Breast epithelium (tissue), 4 donors: ENCODE results near the gene ZSCAN5A. TPM values are rescaled to one million over a fixed set of nuclear protein-coding genes. Genes with fewer than 3 reads are reported as not detected.
"Not testable (repeated sequence)": the region's sequence is repeated elsewhere in the genome, so short reads cannot be mapped to it uniquely, and the experiment has no call there.

Experiments used
- DNase-seq, 2 donors: peaks; one replicate each; pipeline ENCODE4 v3.0.0-alpha.2; 2019; ENCODE audit warnings: low spot score in 2 of 2
- H3K27ac ChIP-seq, 2 donors: fragments of 200-600 bp; sonication (generic) in 1 of 2; one replicate each; pipeline ENCODE4 v1.5.1; 2016 to 2019; ENCODE audit warnings: mild to moderate bottlenecking in 1 of 2
- H3K27me3 ChIP-seq, 2 donors: fragments of 200-600 bp; sonication (generic) in 1 of 2; one replicate each; pipeline versions ENCODE4 v1.5.1 to v1.6.0; 2017 to 2019; ENCODE audit warnings: control low read depth in 1 of 2, mild to moderate bottlenecking in 1 of 2
- H3K36me3 ChIP-seq: fragments of 200-600 bp; one replicate; pipeline ENCODE4 v1.5.1; 2019
- H3K4me1 ChIP-seq, 2 donors: fragments of 200-600 bp; sonication (generic); one replicate each; pipeline ENCODE4 v1.5.1; 2016 to 2019; ENCODE audit warnings: control low read depth in 1 of 2
- H3K4me3 ChIP-seq, 3 donors: fragments of 200-600 bp; sonication (generic); 1 replicate in 2 of 3; 2 replicates in 1 of 3; pipeline ENCODE4 v1.5.1; 2016 to 2019; ENCODE audit warnings: mild to moderate bottlenecking in 3 of 3, moderate library complexity in 2 of 3
- H3K9me3 ChIP-seq, 2 donors: fragments of 200-600 bp; sonication (generic) in 1 of 2; one replicate each; pipeline ENCODE4 v1.5.1; 2016 to 2019; ENCODE audit warnings: control low read depth in 1 of 2
- CTCF ChIP-seq, 3 donors: fragments of 450-650 bp; IDR thresholded peaks; one replicate each; pipeline ENCODE4 v1.5.1; 2016 to 2017; ENCODE audit warnings: antibody characterized with exemption in 3 of 3, mild to moderate bottlenecking in 3 of 3, moderate library complexity in 3 of 3
- POLR2A ChIP-seq: fragments of 450-650 bp; IDR thresholded peaks from one replicate; pipeline ENCODE4 v1.6.1; 2016; ENCODE audit warnings: antibody characterized with exemption, mild to moderate bottlenecking, moderate library complexity
- POLR2AphosphoS5 ChIP-seq, 3 donors: sonication (generic); formaldehyde crosslinking; IDR thresholded peaks; one replicate each; pipeline ENCODE4 v1.6.1; 2017; ENCODE audit warnings: antibody characterized with exemption in 3 of 3
- intact Hi-C: fragments of 100-400 bp; cut with DNase I; formaldehyde crosslinking; loops from one replicate; pipeline ENCODE4 v1.15.1; 2023; ENCODE audit warnings: low total_unique reads
- total RNA-seq, 3 donors: library from RNA; depleted of rRNA; stranded (reverse); fragments of >200 nt; gene quantifications; one replicate each; pipeline ENCODE4 v1.1.0, GENCODE V29; 2016

ZSCAN5A gene
- total RNA-seq, 3 donors from 2014 or later = 6.2 to 13.3 (median 12.5) TPM

GRCh38 chr19:56258272-56258671, 56.4 kb downstream of the ZSCAN5A start:
- Histone ChIP-seq H3K4me3 (no peak overlapping the region), H3K4me1 (no peaks in the 10 kb centered on the region), H3K27ac (no peak overlapping the region), H3K36me3 (no peaks in the 10 kb centered on the region), H3K27me3 (no peaks in the 10 kb centered on the region), H3K9me3 (no peaks in the 10 kb centered on the region)
- intact Hi-C loops = no loop called here
- TF ChIP-seq CTCF (IDR thresholded peaks at IDR 0.05) = no peak
- TF ChIP-seq POLR2AphosphoS5 (IDR thresholded peaks at IDR 0.05) = no peak
- TF ChIP-seq POLR2A = no peak
- no peak for DNase-seq

GRCh38 chr19:56253737-56254136, 60.9 kb downstream of the ZSCAN5A start:
- Histone ChIP-seq H3K9me3 (no peaks in the 10 kb centered on the region), H3K4me1 (no peaks in the 10 kb centered on the region), H3K27ac (no peak overlapping the region), H3K36me3 (no peaks in the 10 kb centered on the region), H3K4me3 (no peak overlapping the region), H3K27me3 (no peaks in the 10 kb centered on the region)
- TF ChIP-seq CTCF (IDR thresholded peaks at IDR 0.05) = peak in 2 of 3 donors; percentile 29 to 35
- TF ChIP-seq POLR2A = no peak
- intact Hi-C loops = no loop called here
- no peak for DNase-seq

- TF ChIP-seq CTCF (IDR thresholded peaks at IDR 0.05) (peak; percentile 35 to 67 (median 52)), POLR2AphosphoS5 (IDR thresholded peaks at IDR 0.05) (no peak), POLR2A (no peak)
- H3K27ac ChIP-seq = no peak overlapping the region
- H3K36me3 ChIP-seq = no peaks in the 10 kb centered on the region
- no peaks in the 10 kb centered on the region for H3K27me3 ChIP-seq
- intact Hi-C loops = no loop called here
- DNase-seq = peak; percentile 35 to 76
- H3K4me3 ChIP-seq = no peak overlapping the region
- H3K4me1 ChIP-seq = no peaks in the 10 kb centered on the region
- H3K9me3 ChIP-seq = no peaks in the 10 kb centered on the region
Measured at GRCh38 chr19:56252699-56253422, 61.8 kb downstream of the ZSCAN5A start.

GRCh38 chr19:56248736-56249338, 65.8 kb downstream of the ZSCAN5A start:
- DNase-seq, intact Hi-C loops: not testable (repeated sequence)

GRCh38 chr19:56245764-56246163, 68.9 kb downstream of the ZSCAN5A start:
- H3K36me3 ChIP-seq, H3K4me3 ChIP-seq, H3K27ac ChIP-seq, H3K4me1 ChIP-seq, DNase-seq, intact Hi-C loops, H3K9me3 ChIP-seq, H3K27me3 ChIP-seq: not testable (repeated sequence)

More at GRCh38 chr19:56248736-56249338, 65.8 kb downstream of the ZSCAN5A start:
- not testable (repeated sequence) for H3K27ac ChIP-seq, H3K27me3 ChIP-seq, H3K4me1 ChIP-seq, H3K4me3 ChIP-seq, H3K9me3 ChIP-seq, H3K36me3 ChIP-seq

GRCh38 chr19:56245121-56245740, 69.4 kb downstream of the ZSCAN5A start:
- no peak for DNase-seq
- intact Hi-C loops = no loop called here
- Histone ChIP-seq H3K27me3 (no peaks in the 10 kb centered on the region), H3K4me1 (no peaks in the 10 kb centered on the region), H3K4me3 (no peak overlapping the region), H3K36me3 (no peaks in the 10 kb centered on the region), H3K27ac (no peak overlapping the region), H3K9me3 (no peaks in the 10 kb centered on the region)
- no peak for TF ChIP-seq POLR2A
- no peak for TF ChIP-seq POLR2AphosphoS5 (IDR thresholded peaks at IDR 0.05)
- TF ChIP-seq CTCF (IDR thresholded peaks at IDR 0.05) = no peak
